Panc1 (cell line): Measurements from ENCODE around the gene EID2B. TPM values are rescaled to one million over a fixed set of nuclear protein-coding genes. Genes with fewer than 3 reads are reported as not detected.
A peak's percentile ranks its signal among the peaks of the same experiment; 100 is the strongest.

ENCODE experiments used
- ATAC-seq: fragments of 200-7000 bp; cut with Tn5 transposase; 2 replicates; pipeline ENCODE4 v1.9.1; 2020; ENCODE audit warnings: mild to moderate bottlenecking, moderate library complexity
- BruUV-seq: library from RNA; stranded (reverse); fragments of 400-500 nt; replicated peaks from 2 replicates; lab custom pipeline; 2021; lab: Mats Ljungman, UMichigan
- CTCF ChIA-PET: fragments of 300-600 bp; sonication (Branson Sonifier 250); formaldehyde crosslinking; loops from one replicate; lab custom pipeline; 2022; ENCODE audit warnings: antibody characterized with exemption; lab: Charles Lee
- POLR2A ChIA-PET: fragments of 300-600 bp; sonication (Branson Sonifier 250); formaldehyde crosslinking; loops from one replicate; lab custom pipeline; 2022; ENCODE audit warnings: antibody characterized with exemption; lab: Charles Lee
- DNase-seq: peaks from one replicate; pipeline ENCODE4 v3.0.0-alpha.2; 2010; ENCODE audit warnings: low read depth, low spot score
- H3K27ac ChIP-seq: 2 replicates; pipeline ENCODE4 v1.5.1; 2011; ENCODE audit warnings: mild to moderate bottlenecking, low read length, inconsistent platforms
- H3K27me3 ChIP-seq: fragments of 200-500 bp; sonication (Bioruptor generic); 2 replicates; pipeline ENCODE4 v1.6.0; 2014; ENCODE audit warnings: low read length, inconsistent platforms; ENCODE audit not compliant: control insufficient read depth, insufficient read depth
- H3K36me3 ChIP-seq: fragments of 200-500 bp; sonication (Bioruptor generic); 2 replicates; pipeline ENCODE4 v1.5.1; 2014; ENCODE audit warnings: inconsistent platforms, mild to moderate bottlenecking, low read length, moderate library complexity; ENCODE audit not compliant: control insufficient read depth, insufficient read depth
- H3K4me1 ChIP-seq: 2 replicates; pipeline ENCODE4 v1.5.1; 2011; ENCODE audit warnings: inconsistent platforms, mild to moderate bottlenecking, low read length, moderate library complexity; ENCODE audit not compliant: control insufficient read depth, insufficient read depth
- H3K4me3 ChIP-seq, 2 experiments: 2 replicates each; pipeline ENCODE4 v1.5.1; 2011 to 2012; ENCODE audit warnings: low read depth in 2 of 2, low read length in 2 of 2, mild to moderate bottlenecking in 2 of 2, inconsistent platforms in 1 of 2, moderate library complexity in 1 of 2
- H3K9me3 ChIP-seq: fragments of 200-500 bp; sonication (Bioruptor generic); 2 replicates; pipeline ENCODE4 v1.5.1; 2014; ENCODE audit warnings: low read depth, mild to moderate bottlenecking, inconsistent platforms, low read length, moderate library complexity; ENCODE audit not compliant: control insufficient read depth, insufficient read depth
- POLR2AphosphoS5 ChIP-seq: IDR thresholded peaks from 2 replicates; pipeline ENCODE4 v1.6.1; 2012; ENCODE audit warnings: mild to moderate bottlenecking, low read depth, low read length, moderate library complexity
- SIN3A ChIP-seq: IDR thresholded peaks from 2 replicates; pipeline ENCODE4 v1.6.1; 2012; ENCODE audit warnings: low read depth, mild to moderate bottlenecking, low read length, moderate library complexity, borderline replicate concordance; ENCODE audit not compliant: insufficient read depth
- TCF7L2 ChIP-seq: IDR thresholded peaks from 2 replicates; pipeline ENCODE4 v1.6.1; 2011; ENCODE audit warnings: mild to moderate bottlenecking, low read depth, low read length, inconsistent platforms
- in situ Hi-C: cut with HindIII; loops from 2 replicates; pipeline ENCODE4 v1.10.0; 2016; ENCODE audit warnings: low sequenced_read_pairs, low pct_unique_long_range_greater_than_20kb
- intact Hi-C: fragments of 100-400 bp; cut with micrococcal nuclease; formaldehyde crosslinking; loops from one replicate; pipeline ENCODE4 v1.10.0; 2022; ENCODE audit not compliant: unreplicated experiment
- total RNA-seq: library from RNA; stranded (reverse); gene quantifications from one replicate; pipeline ENCODE4 v1.2.1, GENCODE V29; 2021; ENCODE audit not compliant: unreplicated experiment
- TF ChIP-seq, protein P1 (sequence below), 2 experiments: IDR thresholded peaks; 2 replicates each; pipeline ENCODE4 v1.6.1; 2011 to 2012; ENCODE audit warnings: low read depth in 2 of 2, control low read depth in 1 of 2, low read length in 1 of 2, mild to moderate bottlenecking in 1 of 2, moderate library complexity in 1 of 2; ENCODE audit not compliant: insufficient read depth in 1 of 2
- TF ChIP-seq, protein P2 (sequence below): fragments of 450-650 bp; IDR thresholded peaks from 2 replicates; pipeline ENCODE4 v1.5.1; 2017; ENCODE audit warnings: mild to moderate bottlenecking

EID2B gene
- total RNA-seq, 1 experiment from 2014 or later, result 37.7 TPM

DNA sequence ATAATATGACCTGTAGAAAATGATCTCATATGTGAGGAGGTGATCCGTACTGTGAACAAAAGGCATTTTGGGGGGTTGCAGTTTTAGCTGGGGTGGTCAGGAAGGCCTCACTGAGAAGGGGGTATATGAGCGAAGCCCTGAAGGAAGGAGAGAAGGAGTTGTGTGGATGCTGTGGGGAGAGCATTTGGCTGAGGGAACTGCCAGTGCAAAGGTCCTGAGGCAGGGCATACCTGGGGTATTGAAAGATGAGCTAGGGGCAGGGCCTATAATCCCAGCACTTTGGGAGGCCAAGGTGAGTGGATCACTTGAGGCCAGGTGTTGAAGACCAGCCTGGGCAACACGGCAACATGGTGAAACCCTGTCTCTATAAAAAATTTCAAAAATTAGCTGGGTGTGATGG, 15.2 kb downstream of the EID2B start:
- Histone ChIP-seq H3K36me3 (no peaks in the 10 kb centered on the region), H3K27me3 (peaks cover 23% of the 10 kb centered on the region), H3K9me3 (no peaks in the 10 kb centered on the region), H3K4me1 (peaks cover 26% of the 10 kb centered on the region), H3K27ac (no peak overlapping the region), H3K4me3 (no peak overlapping the region)
- no peak for ATAC-seq
- ChIA-PET CTCF (interaction anchor here (0.6 to 3.9 kb wide), 8 partner anchors 11 to 640 kb away, joined by 3 to 45 read pairs (median 18); partner anchors contain the start of genes DLL3, EID2, EID2B and RPS16), POLR2A (interaction anchor here (0.5 to 3.5 kb wide), 8 partner anchors 9 to 175 kb away, joined by 3 to 43 read pairs (median 6); partner anchors contain the start of genes EID2B, RPS16, SAMD4B and TIMM50)
- DNase-seq, result no peak
- no TSS peak for BruUV-seq
- no peak for TF ChIP-seq TCF7L2
- TF ChIP-seq, protein P1, sequence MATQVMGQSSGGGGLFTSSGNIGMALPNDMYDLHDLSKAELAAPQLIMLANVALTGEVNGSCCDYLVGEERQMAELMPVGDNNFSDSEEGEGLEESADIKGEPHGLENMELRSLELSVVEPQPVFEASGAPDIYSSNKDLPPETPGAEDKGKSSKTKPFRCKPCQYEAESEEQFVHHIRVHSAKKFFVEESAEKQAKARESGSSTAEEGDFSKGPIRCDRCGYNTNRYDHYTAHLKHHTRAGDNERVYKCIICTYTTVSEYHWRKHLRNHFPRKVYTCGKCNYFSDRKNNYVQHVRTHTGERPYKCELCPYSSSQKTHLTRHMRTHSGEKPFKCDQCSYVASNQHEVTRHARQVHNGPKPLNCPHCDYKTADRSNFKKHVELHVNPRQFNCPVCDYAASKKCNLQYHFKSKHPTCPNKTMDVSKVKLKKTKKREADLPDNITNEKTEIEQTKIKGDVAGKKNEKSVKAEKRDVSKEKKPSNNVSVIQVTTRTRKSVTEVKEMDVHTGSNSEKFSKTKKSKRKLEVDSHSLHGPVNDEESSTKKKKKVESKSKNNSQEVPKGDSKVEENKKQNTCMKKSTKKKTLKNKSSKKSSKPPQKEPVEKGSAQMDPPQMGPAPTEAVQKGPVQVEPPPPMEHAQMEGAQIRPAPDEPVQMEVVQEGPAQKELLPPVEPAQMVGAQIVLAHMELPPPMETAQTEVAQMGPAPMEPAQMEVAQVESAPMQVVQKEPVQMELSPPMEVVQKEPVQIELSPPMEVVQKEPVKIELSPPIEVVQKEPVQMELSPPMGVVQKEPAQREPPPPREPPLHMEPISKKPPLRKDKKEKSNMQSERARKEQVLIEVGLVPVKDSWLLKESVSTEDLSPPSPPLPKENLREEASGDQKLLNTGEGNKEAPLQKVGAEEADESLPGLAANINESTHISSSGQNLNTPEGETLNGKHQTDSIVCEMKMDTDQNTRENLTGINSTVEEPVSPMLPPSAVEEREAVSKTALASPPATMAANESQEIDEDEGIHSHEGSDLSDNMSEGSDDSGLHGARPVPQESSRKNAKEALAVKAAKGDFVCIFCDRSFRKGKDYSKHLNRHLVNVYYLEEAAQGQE (IDR thresholded peaks at IDR 0.05; ENCODE audit: insufficient read depth in 1 of 2, low read depth in 2 of 2, low read length in 1 of 2), result no peak
- TF ChIP-seq SIN3A, result no peak
- TF ChIP-seq POLR2AphosphoS5, result no peak
- TF ChIP-seq, protein P2, sequence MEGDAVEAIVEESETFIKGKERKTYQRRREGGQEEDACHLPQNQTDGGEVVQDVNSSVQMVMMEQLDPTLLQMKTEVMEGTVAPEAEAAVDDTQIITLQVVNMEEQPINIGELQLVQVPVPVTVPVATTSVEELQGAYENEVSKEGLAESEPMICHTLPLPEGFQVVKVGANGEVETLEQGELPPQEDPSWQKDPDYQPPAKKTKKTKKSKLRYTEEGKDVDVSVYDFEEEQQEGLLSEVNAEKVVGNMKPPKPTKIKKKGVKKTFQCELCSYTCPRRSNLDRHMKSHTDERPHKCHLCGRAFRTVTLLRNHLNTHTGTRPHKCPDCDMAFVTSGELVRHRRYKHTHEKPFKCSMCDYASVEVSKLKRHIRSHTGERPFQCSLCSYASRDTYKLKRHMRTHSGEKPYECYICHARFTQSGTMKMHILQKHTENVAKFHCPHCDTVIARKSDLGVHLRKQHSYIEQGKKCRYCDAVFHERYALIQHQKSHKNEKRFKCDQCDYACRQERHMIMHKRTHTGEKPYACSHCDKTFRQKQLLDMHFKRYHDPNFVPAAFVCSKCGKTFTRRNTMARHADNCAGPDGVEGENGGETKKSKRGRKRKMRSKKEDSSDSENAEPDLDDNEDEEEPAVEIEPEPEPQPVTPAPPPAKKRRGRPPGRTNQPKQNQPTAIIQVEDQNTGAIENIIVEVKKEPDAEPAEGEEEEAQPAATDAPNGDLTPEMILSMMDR, result no peak
- intact Hi-C loops (no loop called here), in situ Hi-C loops (no loop called here)

DNA sequence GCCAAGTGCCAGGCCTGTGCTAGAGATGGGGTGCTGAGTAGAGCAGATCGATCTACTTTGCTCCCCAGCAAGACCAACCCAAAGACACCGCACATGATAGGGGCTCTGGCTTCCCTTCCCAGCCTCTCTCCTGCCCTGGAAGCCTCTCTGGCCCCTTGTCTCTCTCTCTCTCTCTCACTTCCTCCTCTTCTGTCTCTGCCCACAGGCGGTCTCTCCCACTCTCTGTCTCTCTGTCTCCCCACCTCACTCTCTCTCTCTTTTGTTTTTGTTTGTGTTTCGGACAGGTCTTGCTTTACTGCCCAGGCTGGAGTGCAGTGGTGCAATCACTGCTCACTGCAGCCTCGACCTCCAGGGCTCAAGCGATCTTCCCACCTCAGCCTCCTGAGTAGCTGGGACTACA, 16.4 kb downstream of the EID2B start:
- BruUV-seq, result no TSS peak
- no peaks in the 10 kb centered on the region for H3K9me3 ChIP-seq
- no peak overlapping the region for H3K27ac ChIP-seq
- peaks cover 23% of the 10 kb centered on the region for H3K27me3 ChIP-seq
- intact Hi-C loops, result no loop called here
- H3K4me1 ChIP-seq, result peaks cover 26% of the 10 kb centered on the region
- DNase-seq, result no peak
- in situ Hi-C loops, result no loop called here
- POLR2A ChIA-PET, result interaction anchor here (0.7 to 6.2 kb wide), 7 partner anchors 21 to 88 kb away, joined by 3 to 63 read pairs (median 4); partner anchors contain the start of genes RPS16 and TIMM50
- peak overlapping the region in 1 of 2 experiments; percentile 55; a peak in 1 of 4 replicates for H3K4me3 ChIP-seq
- ATAC-seq, result peak; percentile 3; the same call in 1 of the 2 replicates
- TF ChIP-seq TCF7L2, result no peak
- TF ChIP-seq, protein P1 (IDR thresholded peaks at IDR 0.05; ENCODE audit: insufficient read depth in 1 of 2, low read depth in 2 of 2, low read length in 1 of 2), result no peak
- TF ChIP-seq, protein P2, result no peak
- no peak for TF ChIP-seq SIN3A
- TF ChIP-seq POLR2AphosphoS5, result no peak
- H3K36me3 ChIP-seq, result no peaks in the 10 kb centered on the region
- CTCF ChIA-PET, result interaction anchor here (0.6 to 5.9 kb wide), 12 partner anchors 9 to 934 kb away, joined by 3 to 49 read pairs (median 4); partner anchors contain the start of genes DLL3, DYRK1B, EID2B and SUPT5H
